IPS-18c (cell line): ENCODE results near the gene UQCRQ.

Experiments
- H3K4me3 ChIP-seq: 2 replicates; pipeline ENCODE4 v1.7.0; 2013; ENCODE audit warnings: low read depth, mild to moderate bottlenecking, low read length, moderate library complexity; ENCODE audit not compliant: insufficient read depth
- H3K9me3 ChIP-seq: one replicate; pipeline ENCODE4 v1.6.1; 2013; ENCODE audit warnings: mild to moderate bottlenecking, low read length, moderate library complexity; ENCODE audit not compliant: control insufficient read depth, insufficient read depth

UQCRQ gene

GRCh38 chr5:132884548-132884947 is 18.1 kb downstream of the UQCRQ start:
- H3K4me3 ChIP-seq, result no peak overlapping the region
- H3K9me3 ChIP-seq, result no peaks in the 10 kb centered on the region

- H3K9me3 ChIP-seq, result no peaks in the 10 kb centered on the region
Observed at GRCh38 chr5:132886064-132886823, 19.8 kb downstream of the UQCRQ start.

GRCh38 chr5:132887283-132887682 is 20.8 kb downstream of the UQCRQ start:
- Histone ChIP-seq H3K4me3 (no peak overlapping the region), H3K9me3 (no peaks in the 10 kb centered on the region)

More at GRCh38 chr5:132886064-132886823, 19.8 kb downstream of the UQCRQ start:
- no peak overlapping the region for H3K4me3 ChIP-seq

GRCh38 chr5:132889501-132889900 is 23.1 kb downstream of the UQCRQ start:
- Histone ChIP-seq H3K4me3 (no peak overlapping the region), H3K9me3 (no peaks in the 10 kb centered on the region)

- no peaks in the 10 kb centered on the region for H3K9me3 ChIP-seq
- H3K4me3 ChIP-seq, result no peak overlapping the region
Observed at GRCh38 chr5:132890817-132891216, 24.4 kb downstream of the UQCRQ start.

- Histone ChIP-seq H3K9me3 (no peaks in the 10 kb centered on the region), H3K4me3 (no peak overlapping the region)
Observed at GRCh38 chr5:132895719-132896305, 29.4 kb downstream of the UQCRQ start.

- Histone ChIP-seq H3K4me3 (no peak overlapping the region), H3K9me3 (no peaks in the 10 kb centered on the region)
Observed at GRCh38 chr5:132896685-132897084, 30.2 kb downstream of the UQCRQ start.

- no peak overlapping the region for H3K4me3 ChIP-seq
- no peaks in the 10 kb centered on the region for H3K9me3 ChIP-seq
Observed at GRCh38 chr5:132898094-132898493, 31.7 kb downstream of the UQCRQ start.

GRCh38 chr5:132901036-132901435 is 34.6 kb downstream of the UQCRQ start:
- Histone ChIP-seq H3K4me3 (no peak overlapping the region), H3K9me3 (no peaks in the 10 kb centered on the region)

- Histone ChIP-seq H3K9me3 (no peaks in the 10 kb centered on the region), H3K4me3 (no peak overlapping the region)
Observed at GRCh38 chr5:132901730-132902129, 35.3 kb downstream of the UQCRQ start.

- no peak overlapping the region for H3K4me3 ChIP-seq
- H3K9me3 ChIP-seq, result peaks cover 4% of the 10 kb centered on the region
Observed at GRCh38 chr5:132905938-132906337, 39.5 kb downstream of the UQCRQ start.

- H3K9me3 ChIP-seq, result peaks cover 4% of the 10 kb centered on the region
- no peak overlapping the region for H3K4me3 ChIP-seq
Observed at GRCh38 chr5:132907161-132907560, 40.7 kb downstream of the UQCRQ start.

GRCh38 chr5:132909702-132910101 is 43.3 kb downstream of the UQCRQ start:
- Histone ChIP-seq H3K9me3 (peaks cover 4% of the 10 kb centered on the region), H3K4me3 (no peak overlapping the region)

GRCh38 chr5:132915681-132916080 is 49.2 kb downstream of the UQCRQ start:
- H3K4me3 ChIP-seq, result no peak overlapping the region

GRCh38 chr5:132916086-132916485 is 49.6 kb downstream of the UQCRQ start:
- H3K4me3 ChIP-seq, result no peak overlapping the region
- H3K9me3 ChIP-seq, result no peaks in the 10 kb centered on the region

More at GRCh38 chr5:132915681-132916080, 49.2 kb downstream of the UQCRQ start:
- peaks cover under 1% of the 10 kb centered on the region for H3K9me3 ChIP-seq
